GM12878 (cell line): ENCODE data around the gene GOT2. TPM values are rescaled to one million over a fixed set of nuclear protein-coding genes. Genes with fewer than 3 reads are reported as not detected.

Experiments
- ATAC-seq: fragments of 200-7000 bp; cut with Tn5 transposase; 3 replicates; pipeline ENCODE4 v1.9.1; 2020; ENCODE audit warnings: mild to moderate bottlenecking, moderate library complexity
- BruUV-seq: library from RNA; stranded (reverse); fragments of 400-500 nt; replicated peaks from 2 replicates; lab custom pipeline; 2021; lab: Mats Ljungman, UMichigan
- CTCF ChIA-PET: fragments of 300-600 bp; sonication (Branson Sonifier 250); formaldehyde crosslinking; extraction: SDS; loops from one replicate; lab custom pipeline; 2021; ENCODE audit warnings: inconsistent platforms; lab: Yijun Ruan, JAX
- POLR2A ChIA-PET: fragments of 350-600 bp; formaldehyde crosslinking; extraction: SDS; loops from one replicate; lab custom pipeline; 2021; ENCODE audit warnings: inconsistent platforms; lab: Charles Lee
- RAD21 ChIA-PET: fragments of 300-600 bp; sonication (Branson Sonifier 250); formaldehyde crosslinking; loops from one replicate; lab custom pipeline; 2023; ENCODE audit warnings: antibody characterized with exemption; ENCODE audit not compliant: unreplicated experiment; lab: Charles Lee
- SMC1A ChIA-PET: fragments of 300-600 bp; sonication (Branson Sonifier 250); formaldehyde crosslinking; loops from one replicate; lab custom pipeline; 2023; ENCODE audit not compliant: unreplicated experiment, uncharacterized antibody; lab: Charles Lee
- DNase-seq: peaks from one replicate; pipeline ENCODE4 v3.0.0-alpha.2; 2011; ENCODE audit warnings: low read depth, low spot score
- FAIRE-seq: peaks from 3 replicates; lab custom pipeline; 2011; peaks lifted over from hg19 to GRCh38; lab: Jason Lieb, UNC
- H2AFZ ChIP-seq: 2 replicates; pipeline ENCODE4 v1.6.0; 2011; ENCODE audit warnings: low read depth, low read length, control low read depth; ENCODE audit not compliant: control insufficient read depth
- H3K27ac ChIP-seq: 2 replicates; pipeline ENCODE4 v1.5.1; 2011; ENCODE audit warnings: control low read depth; ENCODE audit not compliant: control insufficient read depth, insufficient read depth
- H3K27me3 ChIP-seq, 2 experiments: replicated peaks in 1 of 2; 2 replicates each; pipeline versions ENCODE4 v1.6.0 to v1.6.1; 2011; ENCODE audit warnings: low read length in 1 of 2; ENCODE audit not compliant: control insufficient read depth in 2 of 2, insufficient read depth in 2 of 2
- H3K36me3 ChIP-seq, 2 experiments: 2 replicates each; pipeline ENCODE4 v1.5.1; 2011; ENCODE audit warnings: low read length in 1 of 2; ENCODE audit not compliant: control insufficient read depth in 2 of 2, insufficient read depth in 2 of 2
- H3K4me1 ChIP-seq: 2 replicates; pipeline ENCODE4 v1.6.1; 2011; ENCODE audit warnings: mild to moderate bottlenecking, low read length, moderate library complexity, mixed read lengths; ENCODE audit not compliant: control insufficient read depth, insufficient read depth
- H3K4me2 ChIP-seq: 2 replicates; pipeline ENCODE4 v1.6.0; 2011; ENCODE audit warnings: control low read depth; ENCODE audit not compliant: control insufficient read depth, insufficient read depth
- H3K4me3 ChIP-seq: fragments of 200-600 bp; sonication (generic); 2 replicates; pipeline ENCODE4 v1.5.1; 2016
- H3K79me2 ChIP-seq: 2 replicates; pipeline ENCODE4 v1.6.0; 2011; ENCODE audit warnings: low read length; ENCODE audit not compliant: control insufficient read depth, insufficient read depth
- H3K9ac ChIP-seq: 2 replicates; pipeline ENCODE4 v1.8.0; 2011; ENCODE audit warnings: low read length, control low read depth, mixed read lengths; ENCODE audit not compliant: control insufficient read depth, insufficient read depth
- H3K9me3 ChIP-seq: replicated peaks from 3 replicates; pipeline ENCODE4 v1.5.1; 2011; ENCODE audit warnings: mild to moderate bottlenecking, low read length; ENCODE audit not compliant: control insufficient read depth, insufficient read depth
- H4K20me1 ChIP-seq: 2 replicates; pipeline ENCODE4 v1.6.0; 2011; ENCODE audit not compliant: control insufficient read depth, insufficient read depth
- BMI1 ChIP-seq: fragments of 450-650 bp; IDR thresholded peaks from 2 replicates; pipeline ENCODE4 v1.6.1; 2016; ENCODE audit warnings: mild to moderate bottlenecking, moderate library complexity, borderline replicate concordance
- GABPA ChIP-seq: IDR thresholded peaks from 2 replicates; pipeline ENCODE4 v1.6.1; 2014; ENCODE audit warnings: antibody characterized with exemption, low read depth, mild to moderate bottlenecking, inconsistent platforms
- GATAD2B ChIP-seq: fragments of 450-650 bp; conservative IDR thresholded peaks from 2 replicates; pipeline ENCODE4 v1.6.1; 2017; ENCODE audit warnings: low read depth, mild to moderate bottlenecking, moderate library complexity
- IRF4 ChIP-seq: IDR thresholded peaks from 2 replicates; pipeline ENCODE4 v1.6.1; 2011; ENCODE audit warnings: low read depth, low read length
- MYB ChIP-seq: fragments of 150-350 bp; IDR thresholded peaks from 2 replicates; pipeline ENCODE4 v1.6.1; 2014; ENCODE audit warnings: mild to moderate bottlenecking, low read depth, low read length, borderline replicate concordance
- NKRF ChIP-seq: fragments of 450-650 bp; conservative IDR thresholded peaks from 2 replicates; pipeline ENCODE4 v1.6.1; 2017; ENCODE audit warnings: mild to moderate bottlenecking, moderate library complexity
- NR2F1 ChIP-seq: fragments of 450-650 bp; conservative IDR thresholded peaks from 2 replicates; pipeline ENCODE4 v1.6.1; 2017; ENCODE audit warnings: mild to moderate bottlenecking
- RAD51 ChIP-seq: fragments of 450-650 bp; IDR thresholded peaks from 2 replicates; pipeline ENCODE4 v1.6.1; 2016; ENCODE audit warnings: moderate library complexity, mild to moderate bottlenecking, inconsistent platforms
- WGBS: methylation state at CpG from one replicate; pipeline ENCODE4 v1.1.6; 2016; ENCODE audit warnings: low lambda C conversion rate; ENCODE audit not compliant: insufficient replicate concordance, insufficient coverage; ENCODE audit errors: missing lambda C conversion rate; 5-methylcytosine and 5-hydroxymethylcytosine counted together
- in situ Hi-C: fragments of 300-500 bp; cut with MboI; formaldehyde crosslinking; loops from 9 replicates; pipeline ENCODE4 v1.14.3; 2018; ENCODE audit warnings: mixed read lengths
- intact Hi-C: fragments of 100-400 bp; cut with micrococcal nuclease; formaldehyde crosslinking; loops from one replicate; pipeline ENCODE4 v1.14.2; 2022; ENCODE audit not compliant: unreplicated experiment
- polyA plus RNA-seq, 11 experiments: library from polyadenylated mRNA; depleted of rRNA in 4 of 11; unstranded in 6 of 11; stranded (reverse) in 5 of 11; fragments of >200 nt; fragmentation: Nextera tagmentation in 4 of 11; fragmentation: Illumina TruSeq in 1 of 11; extraction: Ambion mirVana in 4 of 11; extraction: Trizol in 1 of 11; gene quantifications; 1 replicate in 1 of 11; 2 replicates in 10 of 11; pipeline versions ENCODE4 v1.2.1 to v1.2.3, GENCODE V29; 2011 to 2016; ENCODE audit warnings: inconsistent platforms in 2 of 11, missing spikeins in 2 of 11, low read depth in 1 of 11
- total RNA-seq, 4 experiments: library from RNA; depleted of rRNA in 3 of 4; stranded (reverse); fragments of >200 nt in 3 of 4; fragmentation: Illumina TruSeq in 1 of 4; extraction: Trizol in 1 of 4; gene quantifications; 2 replicates each; pipeline versions ENCODE4 v1.2.1 to v1.2.3, GENCODE V29; 2013 to 2021

Gene GOT2
- total and polyA plus RNA-seq, 10 of the 15 experiments (the other 5 are each of a cell fraction or from before 2014, with no cell fraction given) = 41.7 to 235 (median 83.7) TPM

GRCh38 chr16:58670946-58671583 lies 63.1 kb downstream of the GOT2 start:
- Histone ChIP-seq H2AFZ (no peak overlapping the region), H3K36me3 (no peaks in the 10 kb centered on the region), H3K9me3 (no peaks in the 10 kb centered on the region), H3K4me1 (no peaks in the 10 kb centered on the region), H3K4me3 (no peak overlapping the region), H4K20me1 (no peaks in the 10 kb centered on the region), H3K9ac (no peak overlapping the region), H3K79me2 (no peaks in the 10 kb centered on the region), H3K4me2 (no peak overlapping the region), H3K27ac (no peak overlapping the region), H3K27me3 (no peaks in the 10 kb centered on the region)
- CTCF ChIA-PET = interaction anchor here (1.2 kb wide), 1 partner anchor 10 kb away, joined by 3 read pairs; no protein-coding TSS in a partner anchor
- 97% methylated on average over 17 of the region's 18 CpGs for WGBS
- in situ Hi-C loops (loop anchor here (25.0 kb wide), 1 partner anchor 334 kb away; no protein-coding TSS in a partner anchor), intact Hi-C loops (no loop called here)
- FAIRE-seq (no peak), ATAC-seq (no peak), DNase-seq (no peak)
- BruUV-seq = no TSS peak
- RAD21 ChIA-PET = no interaction called here
- TF ChIP-seq RAD51 (no peak), MYB (no peak), GATAD2B (no peak), NKRF (no peak), BMI1 (no peak), NR2F1 (no peak), IRF4 (no peak), GABPA (no peak)
- SMC1A ChIA-PET = interaction anchor here (1.4 kb wide), 1 partner anchor 10 kb away, joined by 3 read pairs; no protein-coding TSS in a partner anchor
- POLR2A ChIA-PET = interaction anchor here (1.0 kb wide), 1 partner anchor 16 kb away, joined by 3 read pairs; no protein-coding TSS in a partner anchor
